Measurements from ENCODE around the gene MYO3B. TPM values are rescaled to one million over a fixed set of nuclear protein-coding genes. Genes with fewer than 3 reads are reported as not detected.

The MYO3B gene
- total RNA-seq, 2 donors from 2014 or later, result 0.09 to 0.74 TPM

DNA sequence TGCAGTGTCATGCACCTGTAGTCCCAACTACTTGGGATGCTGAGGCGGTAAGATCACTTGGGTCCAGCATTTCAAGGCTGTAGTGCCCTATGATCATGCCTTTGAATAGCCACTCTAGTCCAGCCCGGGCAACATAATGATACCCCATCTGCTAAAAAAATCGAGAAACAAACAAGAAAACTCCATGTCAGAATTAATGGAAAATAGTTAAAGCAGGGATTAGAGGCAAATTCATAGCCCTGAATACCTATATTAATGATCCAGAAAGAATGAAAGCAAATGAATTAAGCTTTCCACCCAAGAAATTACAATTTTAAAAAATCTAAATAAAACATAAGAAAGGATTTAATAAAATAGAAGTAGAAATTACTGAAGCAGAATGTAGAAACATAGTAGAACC, 143.0 kb downstream of the MYO3B start:
- H3K36me3 ChIP-seq, result no peaks in the 10 kb centered on the region
- 91% methylated on average over 3 of the region's 3 CpGs for WGBS
- no peaks in the 10 kb centered on the region for H3K9me3 ChIP-seq
- no peak for DNase-seq (ENCODE audit: low spot score)
- no peaks in the 10 kb centered on the region for H3K27me3 ChIP-seq (replicated peaks; ENCODE audit: insufficient read depth)
- H3K4me3 ChIP-seq, result no peak overlapping the region
- intact Hi-C loops (cut with DNase I), result no loop called here
- no peak for TF ChIP-seq POLR2AphosphoS5 (IDR thresholded peaks at IDR 0.05)
- TF ChIP-seq, protein P1, sequence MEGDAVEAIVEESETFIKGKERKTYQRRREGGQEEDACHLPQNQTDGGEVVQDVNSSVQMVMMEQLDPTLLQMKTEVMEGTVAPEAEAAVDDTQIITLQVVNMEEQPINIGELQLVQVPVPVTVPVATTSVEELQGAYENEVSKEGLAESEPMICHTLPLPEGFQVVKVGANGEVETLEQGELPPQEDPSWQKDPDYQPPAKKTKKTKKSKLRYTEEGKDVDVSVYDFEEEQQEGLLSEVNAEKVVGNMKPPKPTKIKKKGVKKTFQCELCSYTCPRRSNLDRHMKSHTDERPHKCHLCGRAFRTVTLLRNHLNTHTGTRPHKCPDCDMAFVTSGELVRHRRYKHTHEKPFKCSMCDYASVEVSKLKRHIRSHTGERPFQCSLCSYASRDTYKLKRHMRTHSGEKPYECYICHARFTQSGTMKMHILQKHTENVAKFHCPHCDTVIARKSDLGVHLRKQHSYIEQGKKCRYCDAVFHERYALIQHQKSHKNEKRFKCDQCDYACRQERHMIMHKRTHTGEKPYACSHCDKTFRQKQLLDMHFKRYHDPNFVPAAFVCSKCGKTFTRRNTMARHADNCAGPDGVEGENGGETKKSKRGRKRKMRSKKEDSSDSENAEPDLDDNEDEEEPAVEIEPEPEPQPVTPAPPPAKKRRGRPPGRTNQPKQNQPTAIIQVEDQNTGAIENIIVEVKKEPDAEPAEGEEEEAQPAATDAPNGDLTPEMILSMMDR (IDR thresholded peaks at IDR 0.05), result no peak
- no peak for TF ChIP-seq POLR2A (IDR thresholded peaks at IDR 0.05)
- H3K4me1 ChIP-seq (replicated peaks), result no peaks in the 10 kb centered on the region
- no peak overlapping the region for H3K27ac ChIP-seq

DNA sequence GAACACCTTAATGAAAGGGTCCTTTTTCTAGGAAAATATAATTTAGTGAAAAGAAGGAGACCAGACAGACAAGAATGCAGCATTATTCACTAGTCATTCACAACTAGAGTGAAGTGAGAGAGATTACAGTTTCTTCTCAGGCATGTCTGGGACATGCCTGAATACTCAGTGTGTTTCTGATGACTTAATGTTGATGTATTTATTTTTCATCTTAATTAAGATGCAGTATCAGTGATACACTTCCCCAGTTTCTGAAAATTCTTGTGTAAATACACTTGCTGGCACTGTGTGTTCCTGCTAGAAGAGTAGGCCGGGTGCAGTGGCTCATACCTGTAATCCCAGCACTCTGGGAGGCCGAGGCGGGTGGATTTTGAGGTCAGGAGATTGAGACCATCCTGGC, 143.6 kb downstream of the MYO3B start:
- no peak for DNase-seq (ENCODE audit: low spot score)
- no peaks in the 10 kb centered on the region for H3K27me3 ChIP-seq (replicated peaks; ENCODE audit: insufficient read depth)
- intact Hi-C loops (cut with DNase I), result no loop called here
- TF ChIP-seq POLR2AphosphoS5 (IDR thresholded peaks at IDR 0.05), result no peak
- TF ChIP-seq, protein P1 (IDR thresholded peaks at IDR 0.05), result no peak
- no peak for TF ChIP-seq POLR2A (IDR thresholded peaks at IDR 0.05)
- H3K36me3 ChIP-seq, result no peaks in the 10 kb centered on the region
- no peaks in the 10 kb centered on the region for H3K4me1 ChIP-seq (replicated peaks)
- H3K9me3 ChIP-seq, result no peaks in the 10 kb centered on the region
- no peak overlapping the region for H3K27ac ChIP-seq
- H3K4me3 ChIP-seq, result no peak overlapping the region
- WGBS, result 81% methylated on average over 3 of the region's 3 CpGs

DNA sequence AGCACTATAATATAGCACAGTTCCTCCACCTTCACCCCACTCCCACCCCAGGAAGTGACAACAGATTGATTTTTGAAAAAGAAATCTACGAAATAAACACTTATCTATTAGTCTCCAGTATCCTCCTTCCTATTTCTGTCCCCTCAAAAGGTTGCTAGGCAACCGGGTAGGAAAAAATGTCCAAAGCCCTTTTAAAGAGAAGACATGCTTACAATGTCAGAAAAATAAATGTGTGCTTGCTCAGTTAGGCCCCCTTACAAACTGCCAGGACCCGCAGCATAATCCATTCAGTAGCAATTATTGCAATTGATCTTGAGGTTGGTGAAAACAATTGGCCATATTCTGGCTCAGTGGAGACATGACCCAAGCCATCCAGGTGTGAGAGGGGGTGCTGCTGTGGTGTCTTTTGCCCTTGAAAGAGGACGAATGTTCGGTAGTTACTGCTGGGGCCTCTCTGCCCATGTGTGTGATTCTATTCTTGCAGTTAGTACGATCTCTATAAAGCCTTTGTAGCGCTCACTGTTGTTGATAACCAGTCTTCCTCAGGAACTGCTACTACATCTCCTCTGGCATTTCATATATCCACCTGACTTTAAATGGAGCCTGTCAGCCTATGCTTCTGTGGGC, 144.3 kb downstream of the MYO3B start:
- H3K27ac ChIP-seq, result no peak overlapping the region
- TF ChIP-seq, protein P1 (IDR thresholded peaks at IDR 0.05), result no peak
- TF ChIP-seq POLR2AphosphoS5 (IDR thresholded peaks at IDR 0.05) (no peak), POLR2A (IDR thresholded peaks at IDR 0.05) (no peak)
- H3K36me3 ChIP-seq, result no peaks in the 10 kb centered on the region
- H3K9me3 ChIP-seq, result no peaks in the 10 kb centered on the region
- WGBS, result 84% methylated on average over 7 of the region's 7 CpGs
- DNase-seq (ENCODE audit: low spot score), result no peak
- H3K4me3 ChIP-seq, result no peak overlapping the region
- intact Hi-C loops (cut with DNase I), result no loop called here
- H3K4me1 ChIP-seq (replicated peaks), result no peaks in the 10 kb centered on the region
- H3K27me3 ChIP-seq (replicated peaks; ENCODE audit: insufficient read depth), result no peaks in the 10 kb centered on the region

DNA sequence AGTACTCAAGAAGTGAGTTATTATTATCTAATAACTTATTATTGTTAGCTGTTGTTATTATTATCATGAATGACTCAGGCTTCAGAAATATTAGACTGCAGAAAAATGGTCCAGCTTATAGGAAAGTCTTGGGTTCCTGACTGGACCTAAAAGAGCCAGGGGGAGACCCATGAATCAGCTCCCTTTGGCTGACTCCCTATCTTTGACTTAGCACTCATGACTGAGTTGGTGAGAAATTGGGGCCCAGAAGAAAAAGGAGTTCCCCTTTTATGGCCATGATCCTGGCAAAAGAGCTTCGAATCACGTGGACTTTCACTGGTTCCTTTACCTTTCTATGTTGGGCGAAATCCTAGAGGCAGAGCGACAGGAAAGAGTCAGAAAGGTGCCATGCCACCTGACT, 145.8 kb downstream of the MYO3B start:
- intact Hi-C loops (cut with DNase I), result no loop called here
- H3K27me3 ChIP-seq (replicated peaks; ENCODE audit: insufficient read depth), result no peaks in the 10 kb centered on the region
- 60% methylated on average over 4 of the region's 4 CpGs for WGBS
- TF ChIP-seq POLR2A (IDR thresholded peaks at IDR 0.05) (no peak), POLR2AphosphoS5 (IDR thresholded peaks at IDR 0.05) (no peak)
- H3K36me3 ChIP-seq, result no peaks in the 10 kb centered on the region
- no peak for DNase-seq (ENCODE audit: low spot score)
- no peak overlapping the region for H3K4me3 ChIP-seq
- H3K4me1 ChIP-seq (replicated peaks), result no peaks in the 10 kb centered on the region
- H3K27ac ChIP-seq, result no peak overlapping the region
- H3K9me3 ChIP-seq, result no peaks in the 10 kb centered on the region

DNA sequence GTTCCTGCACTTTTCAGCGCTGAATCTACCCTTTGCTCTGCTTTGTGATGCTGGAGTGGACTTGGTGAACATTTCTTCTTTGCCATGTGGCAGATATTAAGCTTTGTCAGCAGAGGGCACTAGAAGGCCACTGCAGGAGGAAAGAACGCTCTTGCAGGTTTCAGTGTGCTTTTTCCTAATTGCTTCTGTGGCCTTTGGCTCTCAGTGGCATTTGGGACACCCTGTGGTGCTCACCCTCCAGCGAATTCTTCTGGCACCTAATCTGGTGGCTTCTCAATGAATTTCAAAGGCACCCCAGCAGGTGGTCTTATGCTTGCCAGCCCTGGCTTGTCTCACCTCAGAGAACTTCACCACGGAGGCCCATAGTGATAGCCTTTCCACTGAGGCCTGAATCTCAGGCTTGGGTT, 146.7 kb downstream of the MYO3B start:
- Histone ChIP-seq H3K36me3 (no peaks in the 10 kb centered on the region), H3K9me3 (no peaks in the 10 kb centered on the region), H3K4me1 (replicated peaks) (no peaks in the 10 kb centered on the region), H3K27me3 (replicated peaks; ENCODE audit: insufficient read depth) (no peaks in the 10 kb centered on the region), H3K27ac (no peak overlapping the region), H3K4me3 (no peak overlapping the region)
- intact Hi-C loops (cut with DNase I), result no loop called here
- DNase-seq (ENCODE audit: low spot score), result peak; percentile 16
- 26% methylated on average over 4 of the region's 4 CpGs for WGBS
- TF ChIP-seq, protein P1 (IDR thresholded peaks at IDR 0.05), result peak in 3 of 4 experiments; percentile 37 to 61 (median 58)
- TF ChIP-seq POLR2A (IDR thresholded peaks at IDR 0.05) (no peak), POLR2AphosphoS5 (IDR thresholded peaks at IDR 0.05) (no peak)

All from prostate gland (tissue), 2 donors.